Hepatocyte (in vitro differentiated cells): ENCODE data around the gene RUNDC1. TPM values are rescaled to one million over a fixed set of nuclear protein-coding genes. Genes with fewer than 3 reads are reported as not detected.

Experiments
- DNase-seq: peaks from one replicate; pipeline ENCODE4 v3.0.0-alpha.2; 2016; ENCODE audit warnings: low spot score
- H2AFZ ChIP-seq: fragments of 200-600 bp; sonication (generic); 2 replicates; pipeline ENCODE4 v1.6.0; 2016; ENCODE audit warnings: antibody characterized with exemption, mild to moderate bottlenecking
- H3K27ac ChIP-seq: fragments of 200-600 bp; sonication (generic); 2 replicates; pipeline ENCODE4 v1.5.1; 2016; ENCODE audit warnings: mild to moderate bottlenecking
- H3K27me3 ChIP-seq: fragments of 200-600 bp; sonication (generic); 2 replicates; pipeline ENCODE4 v1.6.1; 2016
- H3K36me3 ChIP-seq: fragments of 200-600 bp; sonication (generic); replicated peaks from 2 replicates; pipeline ENCODE4 v1.5.1; 2016; ENCODE audit warnings: low read depth; ENCODE audit not compliant: insufficient read depth
- H3K4me1 ChIP-seq: fragments of 200-600 bp; sonication (generic); 2 replicates; pipeline ENCODE4 v1.5.1; 2016; ENCODE audit warnings: mild to moderate bottlenecking, moderate library complexity; ENCODE audit not compliant: insufficient read depth
- H3K4me2 ChIP-seq: fragments of 200-600 bp; sonication (generic); 2 replicates; pipeline ENCODE4 v1.6.0; 2016
- H3K4me3 ChIP-seq: fragments of 200-600 bp; sonication (generic); 2 replicates; pipeline ENCODE4 v1.5.1; 2016; ENCODE audit warnings: mild to moderate bottlenecking
- H3K79me2 ChIP-seq: fragments of 200-600 bp; sonication (generic); 2 replicates; pipeline ENCODE4 v1.6.0; 2017; ENCODE audit warnings: mild to moderate bottlenecking
- H3K9me2 ChIP-seq: fragments of 200-600 bp; sonication (generic); replicated peaks from 2 replicates; pipeline ENCODE4 v1.6.0; 2017; ENCODE audit warnings: mild to moderate bottlenecking; ENCODE audit not compliant: insufficient read depth
- H3K9me3 ChIP-seq: fragments of 200-600 bp; sonication (generic); 2 replicates; pipeline ENCODE4 v1.5.1; 2016; ENCODE audit warnings: low read depth, mild to moderate bottlenecking
- H4K20me1 ChIP-seq: fragments of 200-600 bp; sonication (generic); 2 replicates; pipeline ENCODE4 v1.6.0; 2016; ENCODE audit warnings: mild to moderate bottlenecking; ENCODE audit not compliant: insufficient read depth, poor library complexity, severe bottlenecking
- CTCF ChIP-seq: fragments of 200-600 bp; sonication (generic); IDR thresholded peaks from 2 replicates; pipeline ENCODE4 v1.5.1; 2016; ENCODE audit warnings: antibody characterized with exemption, mild to moderate bottlenecking; ENCODE audit not compliant: poor library complexity
- EZH2 ChIP-seq: fragments of 200-600 bp; sonication (generic); IDR thresholded peaks from 2 replicates; pipeline ENCODE4 v1.6.1; 2016; ENCODE audit warnings: antibody characterized with exemption, mild to moderate bottlenecking, borderline replicate concordance
- EZH2phosphoT487 ChIP-seq: fragments of 200-600 bp; sonication (generic); IDR thresholded peaks from one replicate; pipeline ENCODE4 v1.6.1; 2018; ENCODE audit warnings: antibody characterized with exemption, mild to moderate bottlenecking, low read depth, moderate library complexity; ENCODE audit not compliant: unreplicated experiment, severe bottlenecking
- WGBS: methylation state at CpG from one replicate; pipeline ENCODE4 v1.1.6; 2016; ENCODE audit warnings: low lambda C conversion rate; ENCODE audit errors: missing lambda C conversion rate; 5-methylcytosine and 5-hydroxymethylcytosine counted together
- polyA plus RNA-seq: library from polyadenylated mRNA; unstranded; fragments of >200 nt; fragmentation: Nextera tagmentation; extraction: Ambion mirVana; gene quantifications from 2 replicates; pipeline ENCODE4 v1.2.1, GENCODE V29; 2016
- total RNA-seq: library from RNA; depleted of rRNA; stranded (reverse); fragments of >200 nt; gene quantifications from 2 replicates; pipeline ENCODE4 v1.2.3, GENCODE V29; 2014

RUNDC1 gene
- total and polyA plus RNA-seq, 2 experiments from 2014 or later: 11.4 to 20.3 TPM

- 29% methylated on average over 7 of the region's 7 CpGs for WGBS
- Histone ChIP-seq H3K4me2 (peak overlapping the region; percentile 88), H3K79me2 (peaks cover 47% of the 10 kb centered on the region), H3K27ac (peak overlapping the region; percentile 99), H3K9me3 (no peaks in the 10 kb centered on the region), H3K4me1 (peaks cover 24% of the 10 kb centered on the region), H4K20me1 (peaks cover 15% of the 10 kb centered on the region), H3K27me3 (no peaks in the 10 kb centered on the region), H3K36me3 (no peaks in the 10 kb centered on the region), H3K9me2 (no peaks in the 10 kb centered on the region), H3K4me3 (no peak overlapping the region), H2AFZ (no peak overlapping the region)
- DNase-seq: no peak
- TF ChIP-seq EZH2 (no peak), CTCF (no peak), EZH2phosphoT487 (no peak)
Measured at GRCh38 chr17:43019418-43019817, 39.1 kb downstream of the RUNDC1 start.

- H3K4me3 ChIP-seq: no peak overlapping the region
- H3K9me3 ChIP-seq: no peaks in the 10 kb centered on the region
Measured at GRCh38 chr17:43020030-43020621, 39.8 kb downstream of the RUNDC1 start.

GRCh38 chr17:43020789-43021740 is 40.7 kb downstream of the RUNDC1 start:
- Histone ChIP-seq H3K4me3 (peak overlapping the region; percentile 99), H3K36me3 (no peaks in the 10 kb centered on the region), H3K4me2 (peak overlapping the region; percentile 88), H3K9me2 (no peaks in the 10 kb centered on the region), H3K4me1 (peaks cover 24% of the 10 kb centered on the region), H3K9me3 (no peaks in the 10 kb centered on the region), H2AFZ (peak overlapping the region; percentile 90), H4K20me1 (peaks cover 15% of the 10 kb centered on the region), H3K79me2 (peaks cover 47% of the 10 kb centered on the region), H3K27me3 (no peaks in the 10 kb centered on the region), H3K27ac (peak overlapping the region; percentile 99)
- 12% methylated on average over 31 of the region's 40 CpGs for WGBS
- TF ChIP-seq CTCF (no peak), EZH2phosphoT487 (no peak), EZH2 (no peak)
- peak; percentile 85 for DNase-seq

More at GRCh38 chr17:43020030-43020621, 39.8 kb downstream of the RUNDC1 start:
- Histone ChIP-seq H3K9me2 (no peaks in the 10 kb centered on the region), H3K36me3 (no peaks in the 10 kb centered on the region), H3K27me3 (no peaks in the 10 kb centered on the region), H3K27ac (peak overlapping the region; percentile 99), H3K79me2 (peaks cover 47% of the 10 kb centered on the region), H2AFZ (no peak overlapping the region), H3K4me1 (peaks cover 24% of the 10 kb centered on the region), H4K20me1 (peaks cover 15% of the 10 kb centered on the region), H3K4me2 (peak overlapping the region; percentile 88)
- TF ChIP-seq CTCF: no peak
- TF ChIP-seq EZH2: no peak
- TF ChIP-seq EZH2phosphoT487: no peak
- no peak for DNase-seq
- WGBS: 67% methylated on average over 6 of the region's 6 CpGs
